GM12878 (cell line): Measurements from ENCODE around the gene VANGL2. TPM values are rescaled to one million over a fixed set of nuclear protein-coding genes. Genes with fewer than 3 reads are reported as not detected.

Experiments
- ATAC-seq: fragments of 200-7000 bp; cut with Tn5 transposase; 3 replicates; pipeline ENCODE4 v1.9.1; 2020; ENCODE audit warnings: mild to moderate bottlenecking, moderate library complexity
- BruUV-seq: library from RNA; stranded (reverse); fragments of 400-500 nt; replicated peaks from 2 replicates; lab custom pipeline; 2021; lab: Mats Ljungman, UMichigan
- CTCF ChIA-PET: fragments of 300-600 bp; sonication (Branson Sonifier 250); formaldehyde crosslinking; extraction: SDS; loops from one replicate; lab custom pipeline; 2021; ENCODE audit warnings: inconsistent platforms; lab: Yijun Ruan, JAX
- POLR2A ChIA-PET: fragments of 350-600 bp; formaldehyde crosslinking; extraction: SDS; loops from one replicate; lab custom pipeline; 2021; ENCODE audit warnings: inconsistent platforms; lab: Charles Lee
- RAD21 ChIA-PET: fragments of 300-600 bp; sonication (Branson Sonifier 250); formaldehyde crosslinking; loops from one replicate; lab custom pipeline; 2023; ENCODE audit warnings: antibody characterized with exemption; ENCODE audit not compliant: unreplicated experiment; lab: Charles Lee
- SMC1A ChIA-PET: fragments of 300-600 bp; sonication (Branson Sonifier 250); formaldehyde crosslinking; loops from one replicate; lab custom pipeline; 2023; ENCODE audit not compliant: unreplicated experiment, uncharacterized antibody; lab: Charles Lee
- DNase-seq: peaks from one replicate; pipeline ENCODE4 v3.0.0-alpha.2; 2011; ENCODE audit warnings: low read depth, low spot score
- FAIRE-seq: peaks from 3 replicates; lab custom pipeline; 2011; peaks lifted over from hg19 to GRCh38; lab: Jason Lieb, UNC
- H2AFZ ChIP-seq: 2 replicates; pipeline ENCODE4 v1.6.0; 2011; ENCODE audit warnings: low read depth, low read length, control low read depth; ENCODE audit not compliant: control insufficient read depth
- H3K27ac ChIP-seq: 2 replicates; pipeline ENCODE4 v1.5.1; 2011; ENCODE audit warnings: control low read depth; ENCODE audit not compliant: control insufficient read depth, insufficient read depth
- H3K27me3 ChIP-seq, 2 experiments: replicated peaks in 1 of 2; 2 replicates each; pipeline versions ENCODE4 v1.6.0 to v1.6.1; 2011; ENCODE audit warnings: low read length in 1 of 2; ENCODE audit not compliant: control insufficient read depth in 2 of 2, insufficient read depth in 2 of 2
- H3K36me3 ChIP-seq, 2 experiments: 2 replicates each; pipeline ENCODE4 v1.5.1; 2011; ENCODE audit warnings: low read length in 1 of 2; ENCODE audit not compliant: control insufficient read depth in 2 of 2, insufficient read depth in 2 of 2
- H3K4me1 ChIP-seq: 2 replicates; pipeline ENCODE4 v1.6.1; 2011; ENCODE audit warnings: mild to moderate bottlenecking, low read length, moderate library complexity, mixed read lengths; ENCODE audit not compliant: control insufficient read depth, insufficient read depth
- H3K4me2 ChIP-seq: 2 replicates; pipeline ENCODE4 v1.6.0; 2011; ENCODE audit warnings: control low read depth; ENCODE audit not compliant: control insufficient read depth, insufficient read depth
- H3K4me3 ChIP-seq: fragments of 200-600 bp; sonication (generic); 2 replicates; pipeline ENCODE4 v1.5.1; 2016
- H3K79me2 ChIP-seq: 2 replicates; pipeline ENCODE4 v1.6.0; 2011; ENCODE audit warnings: low read length; ENCODE audit not compliant: control insufficient read depth, insufficient read depth
- H3K9ac ChIP-seq: 2 replicates; pipeline ENCODE4 v1.8.0; 2011; ENCODE audit warnings: low read length, control low read depth, mixed read lengths; ENCODE audit not compliant: control insufficient read depth, insufficient read depth
- H3K9me3 ChIP-seq: replicated peaks from 3 replicates; pipeline ENCODE4 v1.5.1; 2011; ENCODE audit warnings: mild to moderate bottlenecking, low read length; ENCODE audit not compliant: control insufficient read depth, insufficient read depth
- H4K20me1 ChIP-seq: 2 replicates; pipeline ENCODE4 v1.6.0; 2011; ENCODE audit not compliant: control insufficient read depth, insufficient read depth
- BRCA1 ChIP-seq: IDR thresholded peaks from 2 replicates; pipeline ENCODE4 v1.6.1; 2011; ENCODE audit warnings: low read depth, low read length, improper control_type of control experiment
- FOXK2 ChIP-seq: fragments of 450-650 bp; IDR thresholded peaks from 2 replicates; pipeline ENCODE4 v1.6.1; 2017; ENCODE audit warnings: mild to moderate bottlenecking, moderate library complexity
- GABPA ChIP-seq: IDR thresholded peaks from 2 replicates; pipeline ENCODE4 v1.6.1; 2014; ENCODE audit warnings: antibody characterized with exemption, low read depth, mild to moderate bottlenecking, inconsistent platforms
- HDAC6 ChIP-seq: fragments of 200-600 bp; sonication (generic); IDR thresholded peaks from one replicate; pipeline ENCODE4 v1.8.0; 2017; ENCODE audit warnings: antibody characterized with exemption; ENCODE audit not compliant: unreplicated experiment
- MEF2B ChIP-seq: fragments of 450-650 bp; IDR thresholded peaks from 2 replicates; pipeline ENCODE4 v1.6.1; 2018; ENCODE audit warnings: mild to moderate bottlenecking, moderate library complexity; ENCODE audit not compliant: partially characterized antibody, poor library complexity, severe bottlenecking
- NFXL1 ChIP-seq: fragments of 450-650 bp; IDR thresholded peaks from 2 replicates; pipeline ENCODE4 v1.6.1; 2017; ENCODE audit warnings: antibody characterized with exemption, mild to moderate bottlenecking, borderline replicate concordance
- SIX5 ChIP-seq: IDR thresholded peaks from 2 replicates; pipeline ENCODE4 v1.6.1; 2011; ENCODE audit warnings: mild to moderate bottlenecking, low read depth, low read length, moderate library complexity; ENCODE audit not compliant: severe bottlenecking
- SREBF2 ChIP-seq: IDR thresholded peaks from 2 replicates; pipeline ENCODE4 v1.6.1; 2012; ENCODE audit warnings: mild to moderate bottlenecking, low read length
- STAT1 ChIP-seq: fragments of 450-650 bp; conservative IDR thresholded peaks from 2 replicates; pipeline ENCODE4 v1.6.1; 2014; ENCODE audit warnings: antibody characterized with exemption, mild to moderate bottlenecking
- TBL1XR1 ChIP-seq: IDR thresholded peaks from 2 replicates; pipeline ENCODE4 v1.6.1; 2012; ENCODE audit warnings: low read depth, low read length, improper control_type of control experiment
- ZBTB4 ChIP-seq: fragments of 450-650 bp; formaldehyde crosslinking; IDR thresholded peaks from 2 replicates; pipeline ENCODE4 v1.4.0; 2022; ENCODE audit warnings: mild to moderate bottlenecking, moderate library complexity
- ZNF274 ChIP-seq: IDR thresholded peaks from one replicate; pipeline ENCODE4 v1.8.0; 2011; ENCODE audit not compliant: insufficient read length, insufficient read depth
- WGBS: methylation state at CpG from one replicate; pipeline ENCODE4 v1.1.6; 2016; ENCODE audit warnings: low lambda C conversion rate; ENCODE audit not compliant: insufficient replicate concordance, insufficient coverage; ENCODE audit errors: missing lambda C conversion rate; 5-methylcytosine and 5-hydroxymethylcytosine counted together
- in situ Hi-C: fragments of 300-500 bp; cut with MboI; formaldehyde crosslinking; loops from 9 replicates; pipeline ENCODE4 v1.14.3; 2018; ENCODE audit warnings: mixed read lengths
- intact Hi-C: fragments of 100-400 bp; cut with micrococcal nuclease; formaldehyde crosslinking; loops from one replicate; pipeline ENCODE4 v1.14.2; 2022; ENCODE audit not compliant: unreplicated experiment
- polyA plus RNA-seq, 11 experiments: library from polyadenylated mRNA; depleted of rRNA in 4 of 11; unstranded in 6 of 11; stranded (reverse) in 5 of 11; fragments of >200 nt; fragmentation: Nextera tagmentation in 4 of 11; fragmentation: Illumina TruSeq in 1 of 11; extraction: Ambion mirVana in 4 of 11; extraction: Trizol in 1 of 11; gene quantifications; 1 replicate in 1 of 11; 2 replicates in 10 of 11; pipeline versions ENCODE4 v1.2.1 to v1.2.3, GENCODE V29; 2011 to 2016; ENCODE audit warnings: inconsistent platforms in 2 of 11, missing spikeins in 2 of 11, low read depth in 1 of 11
- total RNA-seq, 4 experiments: library from RNA; depleted of rRNA in 3 of 4; stranded (reverse); fragments of >200 nt in 3 of 4; fragmentation: Illumina TruSeq in 1 of 4; extraction: Trizol in 1 of 4; gene quantifications; 2 replicates each; pipeline versions ENCODE4 v1.2.1 to v1.2.3, GENCODE V29; 2013 to 2021
- TF ChIP-seq, protein P1 (sequence below): fragments of 450-650 bp; IDR thresholded peaks from 2 replicates; pipeline ENCODE4 v1.6.1; 2017; ENCODE audit warnings: low read depth, mild to moderate bottlenecking, moderate library complexity
- TF ChIP-seq, protein P2 (sequence below): fragments of 450-650 bp; IDR thresholded peaks from 2 replicates; pipeline ENCODE4 v1.6.1; 2018; ENCODE audit warnings: mild to moderate bottlenecking, low read depth, moderate library complexity; ENCODE audit not compliant: partially characterized antibody
- TF ChIP-seq, protein P3 (sequence below): fragments of 450-650 bp; IDR thresholded peaks from 2 replicates; pipeline ENCODE4 v1.6.1; 2017; ENCODE audit warnings: mild to moderate bottlenecking, low read depth, inconsistent platforms; ENCODE audit not compliant: poor library complexity, severe bottlenecking

The VANGL2 gene
- total and polyA plus RNA-seq, 10 of the 15 experiments (the other 5 are each of a cell fraction or from before 2014, with no cell fraction given) = 0.10 to 5.0 (median 0.27) TPM

DNA sequence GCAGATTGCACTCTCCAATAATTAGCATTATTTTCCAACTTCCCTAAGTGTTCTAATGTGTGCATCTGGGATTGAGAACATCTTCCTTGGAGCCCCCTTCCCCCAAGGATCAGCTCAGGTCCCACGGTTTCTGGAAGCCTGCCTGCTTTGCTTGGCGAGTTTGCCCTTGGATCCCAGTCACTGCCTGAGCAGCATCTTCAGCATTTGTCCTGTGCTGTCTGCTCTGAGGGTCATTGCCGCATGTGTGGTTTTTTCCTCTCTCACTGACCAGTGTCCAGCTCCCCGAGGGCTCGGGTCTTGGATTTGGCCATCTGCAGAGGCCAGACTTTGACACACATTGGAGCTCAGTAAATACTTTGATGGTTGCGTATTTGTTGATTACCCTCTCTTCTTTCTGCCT, 18.1 kb downstream of the VANGL2 start:
- Histone ChIP-seq H3K9me3 (no peaks in the 10 kb centered on the region), H2AFZ (no peak overlapping the region), H3K27me3 (no peaks in the 10 kb centered on the region), H3K79me2 (no peaks in the 10 kb centered on the region), H3K27ac (no peak overlapping the region), H4K20me1 (no peaks in the 10 kb centered on the region), H3K9ac (no peak overlapping the region), H3K4me3 (no peak overlapping the region), H3K36me3 (no peaks in the 10 kb centered on the region), H3K4me1 (no peaks in the 10 kb centered on the region), H3K4me2 (no peak overlapping the region)
- no peak for ATAC-seq
- ChIA-PET POLR2A (interaction anchor here (0.7 kb wide), 1 partner anchor 180 kb away, joined by 4 read pairs; no protein-coding TSS in a partner anchor), CTCF (interaction anchor here (2.4 kb wide), 1 partner anchor 42 kb away, joined by 8 read pairs; no protein-coding TSS in a partner anchor), RAD21 (no interaction called here), SMC1A (interaction anchor here (0.6 kb wide), 1 partner anchor 10 kb away, joined by 4 read pairs; no protein-coding TSS in a partner anchor)
- in situ Hi-C loops (loop anchor here (25.0 kb wide), 1 partner anchor 544 kb away; the partner anchor contains the start of gene ITLN2), intact Hi-C loops (no loop called here)
- 32% methylated on average over 6 of the region's 6 CpGs for WGBS
- no peak for FAIRE-seq
- BruUV-seq = no TSS peak
- no peak for DNase-seq
- TF ChIP-seq, protein P1, sequence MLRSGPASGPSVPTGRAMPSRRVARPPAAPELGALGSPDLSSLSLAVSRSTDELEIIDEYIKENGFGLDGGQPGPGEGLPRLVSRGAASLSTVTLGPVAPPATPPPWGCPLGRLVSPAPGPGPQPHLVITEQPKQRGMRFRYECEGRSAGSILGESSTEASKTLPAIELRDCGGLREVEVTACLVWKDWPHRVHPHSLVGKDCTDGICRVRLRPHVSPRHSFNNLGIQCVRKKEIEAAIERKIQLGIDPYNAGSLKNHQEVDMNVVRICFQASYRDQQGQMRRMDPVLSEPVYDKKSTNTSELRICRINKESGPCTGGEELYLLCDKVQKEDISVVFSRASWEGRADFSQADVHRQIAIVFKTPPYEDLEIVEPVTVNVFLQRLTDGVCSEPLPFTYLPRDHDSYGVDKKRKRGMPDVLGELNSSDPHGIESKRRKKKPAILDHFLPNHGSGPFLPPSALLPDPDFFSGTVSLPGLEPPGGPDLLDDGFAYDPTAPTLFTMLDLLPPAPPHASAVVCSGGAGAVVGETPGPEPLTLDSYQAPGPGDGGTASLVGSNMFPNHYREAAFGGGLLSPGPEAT = no peak
- TF ChIP-seq HDAC6 = no peak
- TF ChIP-seq SREBF2 = no peak
- no peak for TF ChIP-seq ZBTB4 (CRISPR knock-in tag)
- TF ChIP-seq SIX5 = no peak
- no peak for TF ChIP-seq NFXL1
- TF ChIP-seq, protein P2, sequence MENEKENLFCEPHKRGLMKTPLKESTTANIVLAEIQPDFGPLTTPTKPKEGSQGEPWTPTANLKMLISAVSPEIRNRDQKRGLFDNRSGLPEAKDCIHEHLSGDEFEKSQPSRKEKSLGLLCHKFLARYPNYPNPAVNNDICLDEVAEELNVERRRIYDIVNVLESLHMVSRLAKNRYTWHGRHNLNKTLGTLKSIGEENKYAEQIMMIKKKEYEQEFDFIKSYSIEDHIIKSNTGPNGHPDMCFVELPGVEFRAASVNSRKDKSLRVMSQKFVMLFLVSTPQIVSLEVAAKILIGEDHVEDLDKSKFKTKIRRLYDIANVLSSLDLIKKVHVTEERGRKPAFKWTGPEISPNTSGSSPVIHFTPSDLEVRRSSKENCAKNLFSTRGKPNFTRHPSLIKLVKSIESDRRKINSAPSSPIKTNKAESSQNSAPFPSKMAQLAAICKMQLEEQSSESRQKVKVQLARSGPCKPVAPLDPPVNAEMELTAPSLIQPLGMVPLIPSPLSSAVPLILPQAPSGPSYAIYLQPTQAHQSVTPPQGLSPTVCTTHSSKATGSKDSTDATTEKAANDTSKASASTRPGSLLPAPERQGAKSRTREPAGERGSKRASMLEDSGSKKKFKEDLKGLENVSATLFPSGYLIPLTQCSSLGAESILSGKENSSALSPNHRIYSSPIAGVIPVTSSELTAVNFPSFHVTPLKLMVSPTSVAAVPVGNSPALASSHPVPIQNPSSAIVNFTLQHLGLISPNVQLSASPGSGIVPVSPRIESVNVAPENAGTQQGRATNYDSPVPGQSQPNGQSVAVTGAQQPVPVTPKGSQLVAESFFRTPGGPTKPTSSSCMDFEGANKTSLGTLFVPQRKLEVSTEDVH = no peak
- TF ChIP-seq BRCA1 = no peak
- TF ChIP-seq STAT1 = no peak
- no peak for TF ChIP-seq MEF2B
- TF ChIP-seq ZNF274 = no peak
- TF ChIP-seq FOXK2 = no peak
- no peak for TF ChIP-seq TBL1XR1
- TF ChIP-seq GABPA = no peak
- TF ChIP-seq, protein P3, sequence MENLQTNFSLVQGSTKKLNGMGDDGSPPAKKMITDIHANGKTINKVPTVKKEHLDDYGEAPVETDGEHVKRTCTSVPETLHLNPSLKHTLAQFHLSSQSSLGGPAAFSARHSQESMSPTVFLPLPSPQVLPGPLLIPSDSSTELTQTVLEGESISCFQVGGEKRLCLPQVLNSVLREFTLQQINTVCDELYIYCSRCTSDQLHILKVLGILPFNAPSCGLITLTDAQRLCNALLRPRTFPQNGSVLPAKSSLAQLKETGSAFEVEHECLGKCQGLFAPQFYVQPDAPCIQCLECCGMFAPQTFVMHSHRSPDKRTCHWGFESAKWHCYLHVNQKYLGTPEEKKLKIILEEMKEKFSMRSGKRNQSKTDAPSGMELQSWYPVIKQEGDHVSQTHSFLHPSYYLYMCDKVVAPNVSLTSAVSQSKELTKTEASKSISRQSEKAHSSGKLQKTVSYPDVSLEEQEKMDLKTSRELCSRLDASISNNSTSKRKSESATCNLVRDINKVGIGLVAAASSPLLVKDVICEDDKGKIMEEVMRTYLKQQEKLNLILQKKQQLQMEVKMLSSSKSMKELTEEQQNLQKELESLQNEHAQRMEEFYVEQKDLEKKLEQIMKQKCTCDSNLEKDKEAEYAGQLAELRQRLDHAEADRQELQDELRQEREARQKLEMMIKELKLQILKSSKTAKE = no peak
